CMK (cell line): ENCODE measurements around the gene NOS1AP.

Experiments
- DNase-seq: peaks from one replicate; pipeline ENCODE4 v3.0.0-alpha.2; 2010; ENCODE audit warnings: low read depth

NOS1AP gene

DNA sequence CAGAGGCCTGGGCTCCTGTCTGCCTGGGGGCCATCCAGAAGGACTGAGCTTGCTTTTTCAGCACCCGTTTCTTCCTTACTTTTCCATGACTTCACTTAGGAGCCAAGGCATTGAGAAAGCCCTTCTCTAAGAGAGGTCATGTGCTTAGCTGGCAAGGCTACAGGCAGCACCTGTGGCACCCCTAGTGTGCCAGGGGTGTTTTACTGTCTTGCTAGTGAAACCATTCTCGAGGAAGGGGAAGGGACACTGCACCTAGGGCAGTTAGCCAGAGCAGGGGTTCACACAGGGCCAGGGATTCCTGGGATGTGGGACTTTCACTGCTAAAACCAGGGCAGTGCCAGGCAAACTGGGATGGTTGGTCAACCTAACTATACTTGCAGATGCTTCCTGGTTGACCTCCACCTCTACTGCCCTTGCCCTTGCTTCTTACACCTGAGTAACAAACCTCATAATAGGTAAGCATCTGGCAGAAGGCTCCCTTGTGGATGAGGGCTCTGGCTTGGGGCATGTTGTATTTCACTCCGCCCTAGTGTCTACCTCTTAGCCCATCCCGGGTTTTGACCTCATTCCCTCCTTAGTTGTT lies 69.2 kb downstream of the NOS1AP start:
- DNase-seq = no peak

DNA sequence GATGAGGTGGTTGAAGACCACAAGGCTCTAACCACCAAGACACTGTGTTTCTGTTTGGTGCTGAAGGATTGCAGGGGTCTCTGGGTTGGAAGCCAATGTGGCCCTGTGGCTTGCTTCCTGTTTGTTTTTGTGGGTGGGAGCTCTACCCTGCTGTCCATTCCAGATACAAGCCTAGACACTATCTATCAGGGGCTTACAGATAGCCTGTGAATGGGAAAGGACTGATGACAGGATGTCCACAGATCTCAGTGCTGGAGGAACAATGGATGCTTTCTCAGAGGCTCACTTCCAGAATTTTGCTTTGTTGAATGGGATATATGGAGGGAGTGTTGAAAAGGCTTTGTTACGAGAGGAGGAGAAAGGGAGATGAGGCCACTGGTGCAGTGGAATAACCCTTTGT lies 69.7 kb downstream of the NOS1AP start:
- DNase-seq = peak; percentile 98

- no peak for DNase-seq
These were observed 72.0 kb downstream of the NOS1AP start for GRCh38 chr1:162141281-162142054.

- DNase-seq = no peak
These were observed 73.5 kb downstream of the NOS1AP start for GRCh38 chr1:162142968-162143367.

- DNase-seq = no peak
These were observed 74.8 kb downstream of the NOS1AP start for GRCh38 chr1:162144268-162144667.

DNA sequence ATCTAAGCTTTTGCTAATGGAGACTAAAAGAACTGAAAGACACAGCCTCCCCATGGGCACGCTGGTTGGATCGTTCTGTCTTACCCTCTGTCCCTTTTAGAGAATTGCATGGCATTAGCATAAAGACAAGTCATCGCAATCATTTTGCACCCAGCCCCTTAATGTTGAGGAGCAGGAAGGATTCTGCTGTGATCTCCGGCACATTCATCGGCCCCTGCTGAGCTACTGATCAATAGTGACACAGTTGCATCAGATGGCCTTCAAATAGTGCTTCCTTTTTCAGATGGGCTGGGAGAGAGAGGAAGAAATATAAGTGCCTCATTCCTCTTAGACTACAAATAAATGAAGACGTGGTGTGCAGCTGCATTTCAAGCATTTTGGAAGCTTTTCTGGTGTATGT lies 75.4 kb downstream of the NOS1AP start:
- DNase-seq = peak; percentile 36

DNA sequence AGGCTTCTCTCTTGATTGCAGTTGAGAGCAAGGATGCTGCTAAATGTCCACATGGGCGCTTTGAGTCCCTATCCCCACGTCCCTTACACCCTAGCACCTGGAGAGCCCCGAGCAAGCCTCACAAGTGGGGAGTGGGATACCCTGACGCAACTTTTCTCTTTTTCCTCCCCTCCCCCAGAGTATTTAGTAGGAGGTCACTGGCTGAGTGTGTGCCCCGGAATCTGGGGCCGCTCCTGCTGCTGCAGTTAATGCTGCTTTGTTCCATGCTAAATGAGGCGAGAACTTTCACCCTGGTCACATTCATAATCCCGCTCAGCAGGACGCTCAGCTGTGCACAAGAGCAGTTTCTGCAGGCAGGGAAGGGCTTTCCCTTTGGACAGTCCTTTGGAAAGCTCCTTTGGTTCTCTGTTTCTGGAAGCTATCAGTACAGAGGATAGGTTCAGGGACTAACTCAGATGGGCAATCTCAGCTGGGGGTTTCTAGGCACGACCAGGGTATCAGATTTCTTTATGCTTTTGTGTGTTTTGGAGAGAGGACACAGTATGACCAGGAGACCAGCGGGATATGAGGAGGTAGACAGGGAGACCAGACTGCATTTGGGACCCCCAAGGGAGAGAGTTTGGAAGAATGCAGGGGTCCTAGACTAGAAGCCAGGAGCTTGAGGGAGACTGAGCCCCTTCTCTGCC lies 75.9 kb downstream of the NOS1AP start:
- no peak for DNase-seq

DNA sequence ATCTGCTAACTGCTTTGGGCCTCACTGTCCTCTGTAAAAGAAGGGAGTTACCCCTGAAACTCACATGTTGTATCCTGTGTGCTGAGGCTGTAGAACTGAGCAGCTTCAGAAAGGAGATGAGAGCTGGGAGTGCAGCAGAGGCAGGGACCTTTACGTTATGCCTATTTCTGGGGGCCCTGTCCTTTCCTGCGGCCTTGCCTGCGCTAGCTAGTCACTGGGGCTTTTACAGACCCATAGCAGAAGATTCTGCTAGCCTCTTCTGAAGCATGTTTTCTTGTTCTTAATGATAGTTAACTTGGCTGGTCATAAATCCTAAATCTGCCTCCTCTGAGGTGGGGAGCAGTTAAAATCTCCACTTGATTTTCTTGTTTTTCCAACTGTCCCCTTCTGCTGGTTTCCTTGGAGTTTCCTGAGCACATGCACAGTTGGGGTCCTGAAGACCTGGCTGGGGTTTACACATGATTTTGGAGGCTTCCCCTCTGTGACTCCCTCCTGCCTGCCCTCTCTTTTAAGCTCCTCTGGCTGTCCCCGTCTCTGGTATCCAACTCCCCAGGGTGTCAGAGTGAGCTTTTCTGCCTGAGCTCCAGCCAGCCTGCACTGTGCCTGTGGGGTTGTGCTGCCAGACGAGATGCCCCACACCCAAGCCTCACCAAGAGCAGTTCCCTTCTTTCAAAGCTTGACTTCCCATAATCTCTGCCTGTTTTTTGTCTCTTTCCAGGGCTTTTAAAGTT lies 76.6 kb downstream of the NOS1AP start:
- no peak for DNase-seq

DNA sequence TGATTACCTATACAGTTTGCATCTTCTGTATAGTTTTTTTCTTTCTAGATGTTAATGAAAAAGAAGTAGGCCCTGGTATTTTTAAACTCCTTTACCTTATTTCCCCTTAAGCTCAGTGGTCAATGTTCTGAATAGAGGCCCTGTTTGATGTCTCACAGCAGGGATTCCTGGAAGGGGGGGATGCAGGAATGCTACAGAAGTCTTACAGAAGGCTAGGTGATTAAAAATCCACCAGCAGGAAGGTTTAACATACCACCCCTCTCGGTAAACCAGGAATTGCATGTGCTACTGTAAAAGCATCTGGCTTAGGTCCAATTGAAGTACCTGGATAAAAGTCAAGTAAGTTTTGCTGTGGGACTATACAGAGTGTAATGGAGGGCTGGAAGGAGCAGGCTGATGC lies 78.3 kb downstream of the NOS1AP start:
- no peak for DNase-seq

DNA sequence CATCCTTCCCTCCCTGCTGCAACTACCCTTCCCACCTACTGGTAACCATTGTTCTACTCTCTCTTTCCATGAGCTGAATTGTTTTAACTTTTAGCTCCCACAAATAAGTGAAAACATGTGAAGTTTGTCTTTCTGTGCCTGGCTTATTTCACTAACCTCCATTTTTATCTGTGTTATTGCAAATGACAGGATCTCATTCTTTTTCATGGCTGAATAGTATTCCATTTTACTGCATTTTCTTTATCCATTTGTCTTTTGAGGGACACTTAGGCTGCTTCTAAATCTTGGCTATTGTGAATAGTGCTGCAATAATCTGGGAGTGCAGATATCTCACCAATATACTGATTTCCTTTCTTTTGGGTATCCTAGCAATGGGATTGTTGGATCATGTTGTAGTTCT lies 80.6 kb downstream of the NOS1AP start:
- no peak for DNase-seq

GRCh38 chr1:162151900-162152829 lies 82.7 kb downstream of the NOS1AP start:
- DNase-seq = peak; percentile 41

- no peak for DNase-seq
These were observed 83.9 kb downstream of the NOS1AP start for GRCh38 chr1:162153374-162153773.

DNA sequence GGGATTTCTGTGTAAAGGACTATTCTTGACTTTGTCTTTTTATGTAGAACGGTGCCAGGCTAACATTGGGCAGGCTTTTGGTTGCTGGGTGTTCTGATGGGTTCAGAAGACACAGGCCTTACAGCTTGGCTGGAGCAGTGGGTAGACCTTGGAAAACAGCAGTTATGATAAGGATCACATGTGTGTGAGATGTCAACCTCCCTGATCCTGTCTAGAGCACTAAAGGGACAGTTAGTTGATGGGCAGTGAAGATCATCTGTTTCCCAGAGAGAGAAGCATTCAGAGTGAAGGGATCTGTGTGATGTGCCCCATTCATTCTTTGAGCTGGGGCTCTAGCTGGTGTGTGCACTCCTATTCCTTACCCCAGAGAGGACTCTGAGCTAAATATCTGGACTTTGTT lies 88.0 kb downstream of the NOS1AP start:
- DNase-seq = no peak

- DNase-seq = no peak
These were observed 89.3 kb downstream of the NOS1AP start for GRCh38 chr1:162158624-162159271.

DNA sequence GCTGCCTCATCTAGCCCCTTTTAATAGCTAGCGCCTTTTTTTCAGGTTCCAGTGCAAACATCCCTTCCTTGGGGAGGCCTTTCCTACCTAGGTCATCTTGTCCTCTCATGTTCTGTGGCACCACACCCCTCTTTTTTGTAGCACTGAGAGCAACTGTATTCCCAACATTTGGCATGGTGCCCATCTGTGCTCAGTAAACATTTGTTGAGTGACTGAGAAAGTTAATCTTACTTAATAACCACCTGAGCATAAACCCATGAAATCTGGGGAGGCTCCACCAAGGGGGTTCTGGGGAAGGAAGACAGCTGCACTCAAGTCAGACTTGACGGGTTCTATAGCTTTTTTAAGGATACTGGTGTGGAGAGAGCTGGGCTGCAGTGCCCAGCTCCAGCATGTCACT lies 90.0 kb downstream of the NOS1AP start:
- no peak for DNase-seq

GRCh38 chr1:162161916-162162550 lies 92.5 kb downstream of the NOS1AP start:
- no peak for DNase-seq

- no peak for DNase-seq
These were observed 96.0 kb downstream of the NOS1AP start for GRCh38 chr1:162165528-162165927.

GRCh38 chr1:162166917-162167615 lies 97.6 kb downstream of the NOS1AP start:
- no peak for DNase-seq

- no peak for DNase-seq
These were observed 98.8 kb downstream of the NOS1AP start for GRCh38 chr1:162168261-162168660.
